ENCODE results near the gene ALKBH4.
"Not testable (repeated sequence)": the region's sequence is repeated elsewhere in the genome, so short reads cannot be mapped to it uniquely, and the experiment has no call there.

ALKBH4 gene

GRCh38 chr7:102426268-102427018 lies 38.2 kb downstream of the ALKBH4 start:
- no peak for DNase-seq (ENCODE audit: low spot score)

- peak; percentile 50 for DNase-seq (ENCODE audit: low spot score)
Observed at GRCh38 chr7:102425639-102426267, 38.9 kb downstream of the ALKBH4 start.

GRCh38 chr7:102424787-102425218 lies 39.9 kb downstream of the ALKBH4 start:
- DNase-seq (ENCODE audit: low spot score): no peak

GRCh38 chr7:102424129-102424551 lies 40.5 kb downstream of the ALKBH4 start:
- no peak for DNase-seq (ENCODE audit: low spot score)

- DNase-seq (ENCODE audit: low spot score): no peak
Observed at GRCh38 chr7:102421706-102422240, 42.9 kb downstream of the ALKBH4 start.

- no peak for DNase-seq (ENCODE audit: low spot score)
Observed at GRCh38 chr7:102418592-102418991, 46.1 kb downstream of the ALKBH4 start.

GRCh38 chr7:102417105-102417504 lies 47.6 kb downstream of the ALKBH4 start:
- DNase-seq (ENCODE audit: low spot score): no peak

- DNase-seq (ENCODE audit: low spot score): no peak
Observed at GRCh38 chr7:102416406-102416805, 48.3 kb downstream of the ALKBH4 start.

- DNase-seq (ENCODE audit: low spot score): no peak
Observed at GRCh38 chr7:102415685-102416225, 48.9 kb downstream of the ALKBH4 start.

- no peak for DNase-seq (ENCODE audit: low spot score)
Observed at GRCh38 chr7:102413611-102414010, 51.1 kb downstream of the ALKBH4 start.

GRCh38 chr7:102413091-102413490 lies 51.6 kb downstream of the ALKBH4 start:
- no peak for DNase-seq (ENCODE audit: low spot score)

GRCh38 chr7:102412548-102412947 lies 52.1 kb downstream of the ALKBH4 start:
- DNase-seq (ENCODE audit: low spot score): peak; percentile 69

GRCh38 chr7:102410918-102411317 lies 53.7 kb downstream of the ALKBH4 start:
- DNase-seq (ENCODE audit: low spot score): no peak

GRCh38 chr7:102410123-102410522 lies 54.5 kb downstream of the ALKBH4 start:
- no peak for DNase-seq (ENCODE audit: low spot score)

- DNase-seq (ENCODE audit: low spot score): no peak
Observed at GRCh38 chr7:102409340-102409739, 55.3 kb downstream of the ALKBH4 start.

GRCh38 chr7:102408530-102408929 lies 56.1 kb downstream of the ALKBH4 start:
- not testable (repeated sequence) for DNase-seq (ENCODE audit: low spot score)

GRCh38 chr7:102407910-102408309 lies 56.8 kb downstream of the ALKBH4 start:
- DNase-seq (ENCODE audit: low spot score): no peak
